Keratinocyte (primary cell): Measurements from ENCODE around the gene ACTN4. TPM values are rescaled to one million over a fixed set of nuclear protein-coding genes. Genes with fewer than 3 reads are reported as not detected.

ENCODE experiments used
- DNase-seq: peaks from one replicate; pipeline ENCODE4 v3.0.0-alpha.2; 2011; ENCODE audit warnings: low read depth, missing footprints, low spot score
- FAIRE-seq: peaks from 2 replicates; lab custom pipeline; 2011; peaks lifted over from hg19 to GRCh38; lab: Jason Lieb, UNC
- H2AFZ ChIP-seq: 2 replicates; pipeline ENCODE4 v1.6.0; 2012; ENCODE audit warnings: low read length, control low read depth, inconsistent platforms; ENCODE audit not compliant: control insufficient read depth
- H3K27ac ChIP-seq: 2 replicates; pipeline ENCODE4 v1.5.1; 2011; ENCODE audit warnings: low read length; ENCODE audit not compliant: control insufficient read depth, insufficient read depth
- H3K27me3 ChIP-seq: 3 replicates; pipeline ENCODE4 v1.6.0; 2011; ENCODE audit warnings: low read length; ENCODE audit not compliant: control insufficient read depth, insufficient read depth; ENCODE audit errors: extremely low read depth
- H3K36me3 ChIP-seq, 2 experiments: 2 replicates in 1 of 2; 3 replicates in 1 of 2; pipeline ENCODE4 v1.5.1; 2011; ENCODE audit warnings: low read length in 2 of 2, mild to moderate bottlenecking in 1 of 2; ENCODE audit not compliant: control insufficient read depth in 2 of 2, insufficient read depth in 2 of 2; ENCODE audit errors: extremely low read depth in 1 of 2
- H3K4me1 ChIP-seq: 3 replicates; pipeline ENCODE4 v1.5.1; 2011; ENCODE audit warnings: low read length; ENCODE audit not compliant: control insufficient read depth, insufficient read depth; ENCODE audit errors: extremely low read depth
- H3K4me2 ChIP-seq: 3 replicates; pipeline ENCODE4 v1.6.0; 2011; ENCODE audit warnings: low read depth, low read length; ENCODE audit not compliant: control insufficient read depth, insufficient read depth; ENCODE audit errors: extremely low read depth
- H3K4me3 ChIP-seq, 3 experiments: fragments of 200-600 bp in 1 of 3; sonication (generic) in 1 of 3; 2 replicates in 2 of 3; 3 replicates in 1 of 3; pipeline ENCODE4 v1.5.1; 2011 to 2016; ENCODE audit warnings: low read length in 3 of 3, mild to moderate bottlenecking in 3 of 3, control low read depth in 2 of 3, inconsistent platforms in 1 of 3, low read depth in 1 of 3, mixed read lengths in 1 of 3, mixed run types in 1 of 3, moderate library complexity in 1 of 3; ENCODE audit not compliant: control insufficient read depth in 2 of 3, insufficient read depth in 2 of 3; ENCODE audit errors: extremely low read depth in 1 of 3
- H3K79me2 ChIP-seq: 2 replicates; pipeline ENCODE4 v1.6.0; 2012; ENCODE audit warnings: low read length; ENCODE audit not compliant: control insufficient read depth, insufficient read depth
- H3K9ac ChIP-seq: 3 replicates; pipeline ENCODE4 v1.6.0; 2011; ENCODE audit warnings: low read length; ENCODE audit not compliant: control insufficient read depth, insufficient read depth; ENCODE audit errors: extremely low read depth
- H3K9me1 ChIP-seq: 3 replicates; pipeline ENCODE4 v1.6.0; 2011; ENCODE audit warnings: low read length; ENCODE audit not compliant: control insufficient read depth, insufficient read depth; ENCODE audit errors: extremely low read depth
- H3K9me3 ChIP-seq: 2 replicates; pipeline ENCODE4 v1.5.1; 2012; ENCODE audit warnings: low read depth, low read length; ENCODE audit not compliant: control insufficient read depth
- H4K20me1 ChIP-seq: 3 replicates; pipeline ENCODE4 v1.6.0; 2011; ENCODE audit warnings: low read length; ENCODE audit not compliant: control insufficient read depth, insufficient read depth; ENCODE audit errors: extremely low read depth
- EZH2 ChIP-seq: IDR thresholded peaks from one replicate; pipeline ENCODE4 v1.6.1; 2012; ENCODE audit warnings: inconsistent platforms, mild to moderate bottlenecking, low read length, moderate library complexity
- dilution Hi-C: fragments of 300-500 bp; cut with MboI; formaldehyde crosslinking; loops from one replicate; pipeline ENCODE4 v1.7.0; 2020; ENCODE audit warnings: low sequenced_read_pairs; ENCODE audit not compliant: extremely low pct_ligation_motif_present
- polyA plus RNA-seq, 5 experiments: library from polyadenylated mRNA; depleted of rRNA in 3 of 5; stranded (reverse) in 3 of 5; stranded (forward) in 1 of 5; unstranded in 1 of 5; fragments of >200 nt; gene quantifications; 1 replicate in 1 of 5; 2 replicates in 3 of 5; 3 replicates in 1 of 5; pipeline versions ENCODE4 v1.2.1 to v1.2.3, GENCODE V29; 2011 to 2012; ENCODE audit warnings: missing spikeins in 2 of 5, low read depth in 1 of 5, low replicate concordance in 1 of 5
- TF ChIP-seq, protein P1 (sequence below), 3 experiments: IDR thresholded peaks in 1 of 3; conservative IDR thresholded peaks in 1 of 3; optimal IDR thresholded peaks in 1 of 3; 2 replicates in 2 of 3; 3 replicates in 1 of 3; pipeline versions ENCODE3 to v1.5.1; 2011; ENCODE audit warnings: low read length in 3 of 3, mild to moderate bottlenecking in 3 of 3, moderate library complexity in 2 of 3, control low read depth in 1 of 3, inconsistent platforms in 1 of 3; ENCODE audit not compliant: insufficient read depth in 2 of 3; ENCODE audit errors: extremely low read depth in 1 of 3

Gene ACTN4
- polyA plus RNA-seq, 1 donor (not counting 4 experiments of a cell fraction or from before 2014, with no cell fraction given) = 463 TPM

DNA sequence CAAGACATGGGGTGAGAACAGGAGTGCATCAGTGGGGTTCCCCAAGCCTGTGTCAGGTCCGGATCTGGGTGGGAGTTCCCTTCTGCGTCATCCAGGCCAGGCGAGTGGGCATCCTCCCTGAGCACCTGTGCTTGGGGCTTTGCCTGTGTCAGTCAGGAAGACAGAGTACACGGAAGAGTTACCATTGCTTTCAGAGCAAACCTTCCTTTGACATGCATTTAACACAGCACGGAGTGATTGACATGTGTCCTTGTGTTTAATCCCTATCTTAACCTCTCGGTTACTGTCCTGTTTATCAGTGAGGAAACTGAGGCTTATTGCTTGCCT, 49.2 kb downstream of the ACTN4 start:
- Histone ChIP-seq H3K9me3 (no peaks in the 10 kb centered on the region), H3K27me3 (no peaks in the 10 kb centered on the region), H4K20me1 (peaks cover 3% of the 10 kb centered on the region), H3K9ac (peak overlapping the region; percentile 82), H3K4me2 (peak overlapping the region; percentile 31), H3K4me3 (no peak overlapping the region), H3K4me1 (peaks cover 77% of the 10 kb centered on the region), H3K79me2 (peaks cover 92% of the 10 kb centered on the region), H3K9me1 (no peaks in the 10 kb centered on the region), H2AFZ (no peak overlapping the region), H3K36me3 (peaks cover 37 to 57% of the 10 kb centered on the region in 2 experiments), H3K27ac (peak overlapping the region; percentile 100)
- TF ChIP-seq, protein P1, sequence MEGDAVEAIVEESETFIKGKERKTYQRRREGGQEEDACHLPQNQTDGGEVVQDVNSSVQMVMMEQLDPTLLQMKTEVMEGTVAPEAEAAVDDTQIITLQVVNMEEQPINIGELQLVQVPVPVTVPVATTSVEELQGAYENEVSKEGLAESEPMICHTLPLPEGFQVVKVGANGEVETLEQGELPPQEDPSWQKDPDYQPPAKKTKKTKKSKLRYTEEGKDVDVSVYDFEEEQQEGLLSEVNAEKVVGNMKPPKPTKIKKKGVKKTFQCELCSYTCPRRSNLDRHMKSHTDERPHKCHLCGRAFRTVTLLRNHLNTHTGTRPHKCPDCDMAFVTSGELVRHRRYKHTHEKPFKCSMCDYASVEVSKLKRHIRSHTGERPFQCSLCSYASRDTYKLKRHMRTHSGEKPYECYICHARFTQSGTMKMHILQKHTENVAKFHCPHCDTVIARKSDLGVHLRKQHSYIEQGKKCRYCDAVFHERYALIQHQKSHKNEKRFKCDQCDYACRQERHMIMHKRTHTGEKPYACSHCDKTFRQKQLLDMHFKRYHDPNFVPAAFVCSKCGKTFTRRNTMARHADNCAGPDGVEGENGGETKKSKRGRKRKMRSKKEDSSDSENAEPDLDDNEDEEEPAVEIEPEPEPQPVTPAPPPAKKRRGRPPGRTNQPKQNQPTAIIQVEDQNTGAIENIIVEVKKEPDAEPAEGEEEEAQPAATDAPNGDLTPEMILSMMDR (optimal IDR thresholded peaks at IDR 0.05 in 1 of 3, IDR thresholded peaks at IDR 0.05 in 1 of 3, conservative IDR thresholded peaks at IDR 0.05 in 1 of 3; ENCODE audit: extremely low read depth in 1 of 3, insufficient read depth in 2 of 3, low read length in 3 of 3) = no peak
- TF ChIP-seq EZH2 = no peak
- FAIRE-seq (no peak), DNase-seq (no peak)
- dilution Hi-C loops = no loop called here

DNA sequence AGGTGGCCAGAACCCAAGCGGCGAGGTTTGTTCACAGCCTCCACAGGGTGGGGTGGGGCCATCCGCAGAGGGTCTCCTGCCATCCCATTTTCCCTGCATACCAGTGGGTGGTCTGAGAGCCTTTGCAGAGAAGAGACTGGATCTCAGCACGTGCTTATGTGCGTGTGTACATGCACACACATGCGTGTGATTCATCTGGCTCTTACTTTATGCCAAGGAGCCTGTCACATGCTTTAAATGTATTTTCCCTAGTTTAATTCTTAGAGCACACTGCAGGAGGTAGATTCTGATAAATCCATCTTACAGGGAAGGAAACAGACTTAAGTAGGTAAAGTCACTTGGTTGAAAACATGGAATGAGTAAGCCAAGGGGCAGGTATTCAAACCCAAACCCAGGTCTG, 49.7 kb downstream of the ACTN4 start:
- H3K79me2 ChIP-seq = peaks cover 92% of the 10 kb centered on the region
- no peak overlapping the region for H2AFZ ChIP-seq
- TF ChIP-seq, protein P1 (optimal IDR thresholded peaks at IDR 0.05 in 1 of 3, IDR thresholded peaks at IDR 0.05 in 1 of 3, conservative IDR thresholded peaks at IDR 0.05 in 1 of 3; ENCODE audit: extremely low read depth in 1 of 3, insufficient read depth in 2 of 3, low read length in 3 of 3) = no peak
- no peak for TF ChIP-seq EZH2
- dilution Hi-C loops = no loop called here
- peaks cover 6% of the 10 kb centered on the region for H4K20me1 ChIP-seq
- H3K9ac ChIP-seq = peak overlapping the region; percentile 82
- peaks cover 72% of the 10 kb centered on the region for H3K4me1 ChIP-seq
- H3K4me3 ChIP-seq = no peak overlapping the region
- no peaks in the 10 kb centered on the region for H3K27me3 ChIP-seq
- H3K27ac ChIP-seq = peak overlapping the region; percentile 100
- peak overlapping the region; percentile 31 for H3K4me2 ChIP-seq
- H3K9me3 ChIP-seq = no peaks in the 10 kb centered on the region
- no peaks in the 10 kb centered on the region for H3K9me1 ChIP-seq
- FAIRE-seq (peak; percentile 89), DNase-seq (no peak)
- peaks cover 40 to 61% of the 10 kb centered on the region in 2 experiments for H3K36me3 ChIP-seq
